ENCODE results near the gene SYDE2.

DNA sequence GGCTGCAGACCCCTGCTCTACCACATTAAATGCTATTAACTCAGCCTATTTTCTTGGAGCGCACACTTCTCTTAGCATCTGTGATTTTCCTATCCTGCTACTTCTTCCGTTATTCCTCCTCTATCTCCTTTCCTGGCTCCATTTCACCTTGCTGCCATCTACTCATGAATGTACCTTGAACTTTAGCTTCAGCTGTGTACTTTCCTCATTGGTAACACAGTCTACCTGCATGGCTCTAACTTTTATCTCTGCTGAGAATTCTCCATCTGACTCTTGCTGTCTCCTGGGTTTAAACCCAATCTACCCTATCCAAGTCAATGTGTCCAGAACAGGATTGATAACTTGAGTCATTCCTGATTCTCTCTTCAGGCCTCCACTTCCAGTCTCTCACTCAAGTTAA, 84.9 kb downstream of the SYDE2 start:
- TF ChIP-seq EZH2 (IDR thresholded peaks at IDR 0.05; ENCODE audit: borderline replicate concordance), result no peak
- TF ChIP-seq CTCF (IDR thresholded peaks at IDR 0.05; ENCODE audit: poor library complexity), result no peak
- TF ChIP-seq EZH2phosphoT487 (IDR thresholded peaks at IDR 0.05; ENCODE audit: low read depth, severe bottlenecking, unreplicated experiment), result no peak

All from hepatocyte (in vitro differentiated cells).